ENCODE measurements around the gene AP2A2. TPM values are rescaled to one million over a fixed set of nuclear protein-coding genes. Genes with fewer than 3 reads are reported as not detected.

Gene AP2A2
- total RNA-seq, 1 experiment from 2014 or later: 47.1 TPM

DNA sequence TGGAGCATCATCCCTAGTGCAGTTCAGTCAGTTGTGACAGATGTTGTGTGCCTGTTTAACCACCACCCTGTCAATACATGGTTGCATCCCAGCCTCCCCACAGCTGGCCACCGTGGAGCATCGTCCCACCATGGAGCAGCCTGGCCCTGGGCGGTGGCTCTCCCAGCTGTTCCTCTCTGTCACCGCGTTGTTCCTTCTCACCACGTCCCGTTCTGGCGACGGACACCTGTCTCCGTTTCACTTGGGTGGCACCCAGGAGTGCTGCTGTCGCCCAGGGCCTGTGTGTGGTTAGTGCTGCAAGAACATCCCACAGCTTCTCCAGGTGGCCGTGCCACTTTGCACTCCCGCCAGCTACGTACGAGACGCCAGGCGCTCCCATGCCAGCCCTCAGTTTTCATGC is 84.3 kb downstream of the AP2A2 start:
- Mint-ChIP-seq H3K4me3 (no peak overlapping the region), H3K4me1 (no peaks in the 10 kb centered on the region), H3K27me3 (ENCODE audit: low read depth) (no peaks in the 10 kb centered on the region), H3K36me3 (peaks cover 18% of the 10 kb centered on the region), H3K27ac (no peak overlapping the region), H3K9me3 (no peaks in the 10 kb centered on the region)
- ChIA-PET POLR2A (no interaction called here), CTCF (no interaction called here)
- ATAC-seq (no peak), DNase-seq (ENCODE audit: low spot score) (no peak)
- TF ChIP-seq MXD4 (CRISPR knock-in tag; IDR thresholded peaks at IDR 0.05; ENCODE audit: borderline replicate concordance) (no peak), FOXP1 (CRISPR knock-in tag; IDR thresholded peaks at IDR 0.05; ENCODE audit: borderline replicate concordance) (no peak), FOXK1 (CRISPR knock-in tag; IDR thresholded peaks at IDR 0.05) (no peak), ZNF416 (CRISPR knock-in tag; IDR thresholded peaks at IDR 0.05) (no peak), ZNF671 (CRISPR knock-in tag; IDR thresholded peaks at IDR 0.05) (no peak), ELF4 (CRISPR knock-in tag; IDR thresholded peaks at IDR 0.05; ENCODE audit: low read depth) (no peak), KAT7 (CRISPR knock-in tag; IDR thresholded peaks at IDR 0.05; ENCODE audit: borderline replicate concordance) (no peak), NFATC4 (CRISPR knock-in tag; IDR thresholded peaks at IDR 0.05) (no peak), FOXJ3 (CRISPR knock-in tag; IDR thresholded peaks at IDR 0.05; ENCODE audit: borderline replicate concordance) (no peak), SP1 (CRISPR knock-in tag; conservative IDR thresholded peaks at IDR 0.05) (no peak), RELA (CRISPR knock-in tag; IDR thresholded peaks at IDR 0.05; ENCODE audit: borderline replicate concordance) (no peak)
- TF ChIP-seq, protein P1, sequence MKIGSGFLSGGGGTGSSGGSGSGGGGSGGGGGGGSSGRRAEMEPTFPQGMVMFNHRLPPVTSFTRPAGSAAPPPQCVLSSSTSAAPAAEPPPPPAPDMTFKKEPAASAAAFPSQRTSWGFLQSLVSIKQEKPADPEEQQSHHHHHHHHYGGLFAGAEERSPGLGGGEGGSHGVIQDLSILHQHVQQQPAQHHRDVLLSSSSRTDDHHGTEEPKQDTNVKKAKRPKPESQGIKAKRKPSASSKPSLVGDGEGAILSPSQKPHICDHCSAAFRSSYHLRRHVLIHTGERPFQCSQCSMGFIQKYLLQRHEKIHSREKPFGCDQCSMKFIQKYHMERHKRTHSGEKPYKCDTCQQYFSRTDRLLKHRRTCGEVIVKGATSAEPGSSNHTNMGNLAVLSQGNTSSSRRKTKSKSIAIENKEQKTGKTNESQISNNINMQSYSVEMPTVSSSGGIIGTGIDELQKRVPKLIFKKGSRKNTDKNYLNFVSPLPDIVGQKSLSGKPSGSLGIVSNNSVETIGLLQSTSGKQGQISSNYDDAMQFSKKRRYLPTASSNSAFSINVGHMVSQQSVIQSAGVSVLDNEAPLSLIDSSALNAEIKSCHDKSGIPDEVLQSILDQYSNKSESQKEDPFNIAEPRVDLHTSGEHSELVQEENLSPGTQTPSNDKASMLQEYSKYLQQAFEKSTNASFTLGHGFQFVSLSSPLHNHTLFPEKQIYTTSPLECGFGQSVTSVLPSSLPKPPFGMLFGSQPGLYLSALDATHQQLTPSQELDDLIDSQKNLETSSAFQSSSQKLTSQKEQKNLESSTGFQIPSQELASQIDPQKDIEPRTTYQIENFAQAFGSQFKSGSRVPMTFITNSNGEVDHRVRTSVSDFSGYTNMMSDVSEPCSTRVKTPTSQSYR (CRISPR knock-in tag; IDR thresholded peaks at IDR 0.05): no peak
- TF ChIP-seq, protein P2, sequence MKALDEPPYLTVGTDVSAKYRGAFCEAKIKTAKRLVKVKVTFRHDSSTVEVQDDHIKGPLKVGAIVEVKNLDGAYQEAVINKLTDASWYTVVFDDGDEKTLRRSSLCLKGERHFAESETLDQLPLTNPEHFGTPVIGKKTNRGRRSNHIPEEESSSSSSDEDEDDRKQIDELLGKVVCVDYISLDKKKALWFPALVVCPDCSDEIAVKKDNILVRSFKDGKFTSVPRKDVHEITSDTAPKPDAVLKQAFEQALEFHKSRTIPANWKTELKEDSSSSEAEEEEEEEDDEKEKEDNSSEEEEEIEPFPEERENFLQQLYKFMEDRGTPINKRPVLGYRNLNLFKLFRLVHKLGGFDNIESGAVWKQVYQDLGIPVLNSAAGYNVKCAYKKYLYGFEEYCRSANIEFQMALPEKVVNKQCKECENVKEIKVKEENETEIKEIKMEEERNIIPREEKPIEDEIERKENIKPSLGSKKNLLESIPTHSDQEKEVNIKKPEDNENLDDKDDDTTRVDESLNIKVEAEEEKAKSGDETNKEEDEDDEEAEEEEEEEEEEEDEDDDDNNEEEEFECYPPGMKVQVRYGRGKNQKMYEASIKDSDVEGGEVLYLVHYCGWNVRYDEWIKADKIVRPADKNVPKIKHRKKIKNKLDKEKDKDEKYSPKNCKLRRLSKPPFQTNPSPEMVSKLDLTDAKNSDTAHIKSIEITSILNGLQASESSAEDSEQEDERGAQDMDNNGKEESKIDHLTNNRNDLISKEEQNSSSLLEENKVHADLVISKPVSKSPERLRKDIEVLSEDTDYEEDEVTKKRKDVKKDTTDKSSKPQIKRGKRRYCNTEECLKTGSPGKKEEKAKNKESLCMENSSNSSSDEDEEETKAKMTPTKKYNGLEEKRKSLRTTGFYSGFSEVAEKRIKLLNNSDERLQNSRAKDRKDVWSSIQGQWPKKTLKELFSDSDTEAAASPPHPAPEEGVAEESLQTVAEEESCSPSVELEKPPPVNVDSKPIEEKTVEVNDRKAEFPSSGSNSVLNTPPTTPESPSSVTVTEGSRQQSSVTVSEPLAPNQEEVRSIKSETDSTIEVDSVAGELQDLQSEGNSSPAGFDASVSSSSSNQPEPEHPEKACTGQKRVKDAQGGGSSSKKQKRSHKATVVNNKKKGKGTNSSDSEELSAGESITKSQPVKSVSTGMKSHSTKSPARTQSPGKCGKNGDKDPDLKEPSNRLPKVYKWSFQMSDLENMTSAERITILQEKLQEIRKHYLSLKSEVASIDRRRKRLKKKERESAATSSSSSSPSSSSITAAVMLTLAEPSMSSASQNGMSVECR (CRISPR knock-in tag; IDR thresholded peaks at IDR 0.05; ENCODE audit: borderline replicate concordance): no peak
- TF ChIP-seq, protein P3, sequence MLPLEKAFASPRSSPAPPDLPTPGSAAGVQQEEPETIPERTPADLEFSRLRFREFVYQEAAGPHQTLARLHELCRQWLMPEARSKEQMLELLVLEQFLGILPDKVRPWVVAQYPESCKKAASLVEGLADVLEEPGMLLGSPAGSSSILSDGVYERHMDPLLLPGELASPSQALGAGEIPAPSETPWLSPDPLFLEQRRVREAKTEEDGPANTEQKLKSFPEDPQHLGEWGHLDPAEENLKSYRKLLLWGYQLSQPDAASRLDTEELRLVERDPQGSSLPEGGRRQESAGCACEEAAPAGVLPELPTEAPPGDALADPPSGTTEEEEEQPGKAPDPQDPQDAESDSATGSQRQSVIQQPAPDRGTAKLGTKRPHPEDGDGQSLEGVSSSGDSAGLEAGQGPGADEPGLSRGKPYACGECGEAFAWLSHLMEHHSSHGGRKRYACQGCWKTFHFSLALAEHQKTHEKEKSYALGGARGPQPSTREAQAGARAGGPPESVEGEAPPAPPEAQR (CRISPR knock-in tag; IDR thresholded peaks at IDR 0.05): no peak
- TF ChIP-seq, protein P4, sequence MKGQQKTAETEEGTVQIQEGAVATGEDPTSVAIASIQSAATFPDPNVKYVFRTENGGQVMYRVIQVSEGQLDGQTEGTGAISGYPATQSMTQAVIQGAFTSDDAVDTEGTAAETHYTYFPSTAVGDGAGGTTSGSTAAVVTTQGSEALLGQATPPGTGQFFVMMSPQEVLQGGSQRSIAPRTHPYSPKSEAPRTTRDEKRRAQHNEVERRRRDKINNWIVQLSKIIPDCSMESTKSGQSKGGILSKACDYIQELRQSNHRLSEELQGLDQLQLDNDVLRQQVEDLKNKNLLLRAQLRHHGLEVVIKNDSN (CRISPR knock-in tag; IDR thresholded peaks at IDR 0.05): no peak
- TF ChIP-seq, protein P5, sequence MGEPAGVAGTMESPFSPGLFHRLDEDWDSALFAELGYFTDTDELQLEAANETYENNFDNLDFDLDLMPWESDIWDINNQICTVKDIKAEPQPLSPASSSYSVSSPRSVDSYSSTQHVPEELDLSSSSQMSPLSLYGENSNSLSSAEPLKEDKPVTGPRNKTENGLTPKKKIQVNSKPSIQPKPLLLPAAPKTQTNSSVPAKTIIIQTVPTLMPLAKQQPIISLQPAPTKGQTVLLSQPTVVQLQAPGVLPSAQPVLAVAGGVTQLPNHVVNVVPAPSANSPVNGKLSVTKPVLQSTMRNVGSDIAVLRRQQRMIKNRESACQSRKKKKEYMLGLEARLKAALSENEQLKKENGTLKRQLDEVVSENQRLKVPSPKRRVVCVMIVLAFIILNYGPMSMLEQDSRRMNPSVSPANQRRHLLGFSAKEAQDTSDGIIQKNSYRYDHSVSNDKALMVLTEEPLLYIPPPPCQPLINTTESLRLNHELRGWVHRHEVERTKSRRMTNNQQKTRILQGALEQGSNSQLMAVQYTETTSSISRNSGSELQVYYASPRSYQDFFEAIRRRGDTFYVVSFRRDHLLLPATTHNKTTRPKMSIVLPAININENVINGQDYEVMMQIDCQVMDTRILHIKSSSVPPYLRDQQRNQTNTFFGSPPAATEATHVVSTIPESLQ (CRISPR knock-in tag; IDR thresholded peaks at IDR 0.05): no peak
- TF ChIP-seq, protein P6, sequence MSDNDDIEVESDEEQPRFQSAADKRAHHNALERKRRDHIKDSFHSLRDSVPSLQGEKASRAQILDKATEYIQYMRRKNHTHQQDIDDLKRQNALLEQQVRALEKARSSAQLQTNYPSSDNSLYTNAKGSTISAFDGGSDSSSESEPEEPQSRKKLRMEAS (CRISPR knock-in tag; IDR thresholded peaks at IDR 0.05): no peak

All from WTC11 (cell line).